Endometrial microvascular endothelial cells (primary cell): ENCODE data around the gene MTHFSD. TPM values are rescaled to one million over a fixed set of nuclear protein-coding genes. Genes with fewer than 3 reads are reported as not detected.

Experiments used
- in situ Hi-C: cut with HindIII; loops from 2 replicates; pipeline ENCODE4 v1.10.0; 2017; ENCODE audit warnings: low sequenced_read_pairs, low pct_unique_long_range_greater_than_20kb; ENCODE audit errors: inconsistent ontology term
- total RNA-seq: library from RNA; depleted of rRNA; stranded (reverse); fragments of >200 nt; gene quantifications from one replicate; pipeline ENCODE4 v1.2.3, GENCODE V29; 2015; ENCODE audit errors: inconsistent ontology term

The MTHFSD gene
- total RNA-seq, 1 donor from 2014 or later, result 4.8 TPM

DNA sequence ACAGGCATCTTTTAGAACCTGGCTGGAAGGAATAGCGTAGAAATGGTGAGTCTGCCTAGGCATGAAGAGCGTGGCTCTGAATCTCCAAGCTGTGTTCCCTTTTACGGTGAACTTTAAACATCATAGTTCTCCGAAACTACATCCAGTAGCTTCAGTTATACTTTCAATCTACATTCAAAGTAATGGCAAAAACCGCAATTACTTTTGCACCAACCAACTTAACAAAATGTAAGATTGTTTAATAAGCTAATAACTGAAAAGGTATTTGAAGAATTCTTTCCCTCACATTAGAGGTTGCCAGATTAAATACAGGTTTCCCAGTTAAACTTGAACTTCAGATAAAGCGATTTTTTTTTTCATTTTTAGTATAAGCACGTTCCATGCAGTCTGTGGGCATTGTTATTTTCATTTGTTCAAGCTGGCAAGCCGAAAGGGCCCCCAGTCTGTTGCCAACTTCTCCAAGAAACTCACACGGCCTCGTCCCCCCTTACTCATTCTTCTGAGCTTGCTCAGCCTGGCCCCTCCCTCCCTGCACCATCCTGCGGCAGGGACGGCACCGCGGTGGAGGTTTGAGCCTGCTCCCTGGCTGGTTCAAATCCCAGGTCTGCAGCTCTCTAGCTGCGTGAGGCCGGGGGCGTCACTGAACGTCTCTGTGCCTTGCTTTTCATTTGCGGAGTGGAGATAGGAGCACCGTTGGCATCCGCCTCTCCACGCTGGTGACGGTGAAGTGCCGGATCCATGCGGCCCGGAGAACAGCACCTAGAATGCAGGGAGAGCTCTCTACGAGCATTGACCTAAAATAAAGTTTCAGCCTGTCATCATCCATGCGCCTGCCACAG is 3.5 kb upstream of the MTHFSD start:
- in situ Hi-C loops, result no loop called here

DNA sequence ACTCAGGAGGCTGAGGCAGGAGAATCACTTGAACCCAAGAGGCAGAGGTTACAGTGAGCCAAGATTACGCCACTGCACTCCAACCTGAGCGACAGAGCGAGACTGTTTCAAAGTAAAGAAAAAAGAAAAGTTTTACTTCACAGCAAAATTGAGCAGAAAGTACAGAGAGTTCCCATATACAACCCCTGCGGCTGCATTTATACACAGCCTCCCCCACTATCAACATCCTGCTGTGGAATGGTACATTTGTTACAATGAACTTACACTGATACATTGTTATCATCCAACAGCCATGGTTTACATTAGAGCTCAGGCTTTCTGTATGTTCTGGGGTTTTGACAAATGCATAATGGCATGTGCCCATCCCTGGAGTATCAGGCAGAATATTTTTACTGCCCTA is 2.6 kb upstream of the MTHFSD start:
- in situ Hi-C loops, result no loop called here

DNA sequence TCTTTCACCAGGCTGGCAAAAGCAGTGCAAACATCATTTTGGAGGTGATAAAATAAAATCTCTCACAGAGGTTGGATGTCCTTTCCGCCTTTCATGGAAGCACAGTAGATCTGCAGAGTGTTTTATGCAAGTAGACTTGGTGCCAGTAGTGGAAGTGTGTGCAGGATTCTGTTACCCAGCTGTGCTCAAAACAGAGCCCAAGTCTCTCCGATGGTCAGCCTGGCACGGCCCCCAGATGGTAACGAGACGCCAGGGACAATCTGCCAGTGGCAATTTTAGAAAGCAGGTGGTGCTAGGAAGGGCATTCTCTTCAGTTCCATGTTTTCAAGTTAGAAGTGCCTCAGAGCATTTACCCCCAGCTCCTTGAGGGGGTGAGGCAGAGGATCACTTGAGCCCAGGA is 1.5 kb upstream of the MTHFSD start:
- in situ Hi-C loops, result no loop called here

GRCh38 chr16:86555704-86556075 is 655 bp upstream of the MTHFSD start:
- in situ Hi-C loops, result no loop called here

DNA sequence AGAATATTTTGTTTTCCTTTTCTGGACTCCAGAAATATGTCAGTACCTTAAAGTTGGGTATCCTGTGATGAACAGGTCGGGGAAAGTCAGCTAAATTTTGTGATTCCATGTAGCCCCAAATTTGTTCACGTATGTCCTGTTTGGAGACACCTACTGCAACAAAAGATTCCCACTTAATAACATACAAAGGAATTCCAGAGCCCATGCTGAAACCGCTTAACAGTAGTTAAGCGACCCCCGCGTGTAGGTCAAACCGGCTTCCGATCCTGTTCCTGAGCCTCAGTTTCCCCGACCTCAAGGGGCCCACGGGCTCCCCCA is 477 bp downstream of the MTHFSD start:
- in situ Hi-C loops, result no loop called here

DNA sequence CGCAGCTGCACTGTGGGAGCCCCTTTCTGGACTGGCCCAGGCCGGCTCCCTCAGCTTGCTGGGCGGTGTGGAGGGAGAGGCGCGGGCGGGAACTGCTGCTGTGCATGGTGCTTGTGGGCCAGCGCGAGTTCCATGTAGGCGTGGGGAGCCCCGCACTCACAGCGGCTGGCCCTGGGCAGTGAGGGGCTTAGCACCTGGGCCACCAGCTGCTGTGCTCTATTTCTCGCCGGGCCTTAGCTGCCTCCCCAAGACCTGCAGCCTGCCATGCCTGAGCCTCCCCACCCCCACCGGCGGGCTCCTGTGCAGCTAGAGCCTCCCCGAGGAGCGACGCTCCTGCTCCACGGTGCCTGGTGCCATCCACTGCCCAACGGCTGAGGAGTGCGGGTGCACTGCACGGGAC is 1.7 kb downstream of the MTHFSD start:
- in situ Hi-C loops, result no loop called here

- in situ Hi-C loops, result no loop called here
Observed at GRCh38 chr16:86550281-86550680, 4.8 kb downstream of the MTHFSD start.

DNA sequence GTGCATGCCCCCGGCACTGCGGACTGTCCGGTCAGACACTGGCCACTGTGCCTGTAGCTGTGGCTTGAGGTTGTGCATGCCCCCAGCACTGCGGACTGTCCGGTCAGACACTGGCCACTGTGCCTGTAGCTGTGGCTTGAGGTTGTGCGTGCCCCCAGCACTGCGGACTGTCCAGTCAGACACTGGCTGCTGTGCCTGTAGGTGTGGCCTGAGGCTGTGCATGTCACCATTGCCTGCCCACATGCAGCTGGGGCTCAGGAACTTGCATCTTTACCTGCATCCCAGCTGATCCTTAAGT is 5.2 kb downstream of the MTHFSD start:
- in situ Hi-C loops, result no loop called here

GRCh38 chr16:86549076-86549892 is 5.8 kb downstream of the MTHFSD start:
- in situ Hi-C loops, result no loop called here

DNA sequence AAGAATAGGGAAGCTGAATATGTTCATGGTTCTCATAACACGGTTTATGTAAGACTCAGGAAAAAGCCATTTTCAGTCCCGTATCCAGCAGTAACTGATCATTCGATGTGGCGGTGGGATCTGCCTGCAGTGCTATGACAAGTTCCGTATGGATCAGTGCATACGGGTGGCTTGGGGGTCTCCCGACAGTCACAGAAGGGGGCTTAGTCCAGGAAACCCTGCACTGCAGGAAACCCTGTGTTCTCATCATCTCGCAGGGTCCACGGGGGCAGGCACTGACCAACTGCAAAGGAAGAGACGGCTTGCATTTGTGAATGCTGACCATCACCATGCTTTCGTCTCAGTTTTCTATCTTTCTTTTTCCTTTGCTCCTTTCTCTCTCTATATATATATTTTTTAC is 7.7 kb downstream of the MTHFSD start:
- in situ Hi-C loops, result no loop called here

DNA sequence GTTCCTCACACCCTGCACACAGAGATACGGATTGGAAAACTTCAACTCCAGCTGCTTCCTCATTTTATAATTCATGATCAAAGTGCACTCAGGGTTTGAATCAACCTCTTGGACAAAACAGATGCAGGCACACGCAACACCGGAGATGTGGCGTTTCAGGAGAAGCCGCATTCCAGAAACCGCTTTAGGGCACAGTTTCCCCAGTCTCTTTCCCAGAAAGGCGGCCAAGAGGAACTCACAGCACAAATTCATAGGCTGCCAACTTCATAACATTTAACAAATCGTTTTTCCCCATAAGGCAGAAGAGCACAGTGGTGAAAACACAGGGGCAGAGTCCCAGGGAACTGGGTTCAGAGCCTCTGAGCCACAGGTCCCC is 8.4 kb downstream of the MTHFSD start:
- in situ Hi-C loops, result no loop called here

- in situ Hi-C loops, result no loop called here
Observed at GRCh38 chr16:86545954-86546637, 8.9 kb downstream of the MTHFSD start.

DNA sequence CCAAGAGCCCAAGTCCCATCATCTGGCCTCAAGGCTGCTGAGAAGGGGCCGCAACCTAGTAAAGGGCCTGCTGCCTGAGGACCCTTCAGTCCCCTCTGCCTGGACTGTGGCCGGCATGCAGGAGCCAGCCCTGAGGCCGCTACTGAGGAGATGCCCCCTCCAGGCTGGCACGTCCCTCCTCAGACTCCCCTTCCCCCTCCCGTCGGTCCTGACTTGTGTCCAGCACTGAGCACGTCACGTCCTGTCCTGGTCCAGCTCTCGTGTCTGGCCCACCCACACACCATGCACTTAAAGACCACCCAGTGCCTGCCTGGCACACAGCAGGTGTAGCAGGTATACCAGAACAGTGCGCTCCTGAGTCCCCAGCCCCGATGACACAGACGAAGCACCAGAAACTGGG is 9.6 kb downstream of the MTHFSD start:
- in situ Hi-C loops, result no loop called here

GRCh38 chr16:86542756-86543750 is 12.0 kb downstream of the MTHFSD start:
- in situ Hi-C loops, result no loop called here

DNA sequence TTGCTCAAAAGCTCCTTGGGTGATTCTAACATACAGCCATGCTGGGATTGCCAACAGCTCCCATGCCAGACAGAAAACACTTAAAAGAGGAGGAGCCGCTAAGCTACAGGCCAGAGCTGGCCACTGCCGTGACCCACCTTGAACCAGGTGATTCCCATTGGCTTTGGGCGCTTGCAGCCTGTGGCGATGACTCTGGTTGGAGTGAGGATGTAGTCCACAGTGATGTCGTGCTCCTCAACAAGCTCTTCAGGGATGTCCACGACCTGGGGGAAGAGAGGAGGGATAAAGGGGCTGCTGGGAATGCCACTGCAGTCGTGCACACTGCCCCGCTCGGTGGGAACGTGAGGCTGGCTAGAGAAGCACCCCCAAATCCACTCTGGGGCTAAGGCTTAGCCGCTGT is 13.5 kb downstream of the MTHFSD start:
- in situ Hi-C loops, result no loop called here

DNA sequence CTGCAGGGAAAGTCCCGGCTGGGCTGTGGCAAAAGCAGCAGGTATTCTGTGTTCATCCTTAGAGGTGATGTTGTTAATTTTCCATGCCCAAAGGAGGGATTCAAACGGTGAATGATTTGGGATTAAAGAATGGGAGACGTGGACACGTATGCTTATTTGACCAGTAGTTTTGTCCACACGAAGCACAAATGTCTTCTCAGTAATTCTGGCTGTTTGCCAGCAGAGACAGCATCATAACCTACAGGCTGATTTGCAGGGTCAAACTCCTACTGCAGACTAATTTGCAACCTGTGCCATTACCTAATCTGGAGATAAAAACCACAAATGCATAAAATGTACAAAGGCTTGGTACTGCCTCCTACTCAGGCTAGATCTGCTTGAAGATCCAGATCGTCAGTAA is 14.1 kb downstream of the MTHFSD start:
- in situ Hi-C loops, result no loop called here

GRCh38 chr16:86538196-86538780 is 16.7 kb downstream of the MTHFSD start:
- in situ Hi-C loops, result no loop called here

DNA sequence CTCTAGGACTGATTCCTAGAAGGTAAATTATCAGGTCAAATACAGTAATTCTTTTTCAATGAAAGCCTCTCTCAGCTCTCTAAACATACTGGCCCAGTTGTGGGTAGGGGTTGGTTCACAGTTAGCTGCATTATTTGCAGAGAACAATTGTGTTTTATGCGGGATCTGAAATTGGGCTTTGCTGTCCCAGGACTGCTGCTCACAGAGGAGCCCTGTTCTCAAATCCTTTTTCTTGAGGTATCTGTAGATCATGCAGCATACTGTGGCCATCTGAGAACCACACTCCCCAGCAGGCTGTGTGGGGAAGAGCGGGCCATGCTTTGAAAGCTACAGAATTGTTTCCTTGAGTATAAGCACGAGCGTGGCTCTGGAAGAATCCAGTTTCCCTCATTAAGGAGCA is 17.5 kb downstream of the MTHFSD start:
- in situ Hi-C loops, result no loop called here

GRCh38 chr16:86536621-86537020 is 18.4 kb downstream of the MTHFSD start:
- in situ Hi-C loops, result no loop called here
